Activated T-cell treated with anti-CD3 and anti-CD28 coated beads for 24 hours (primary cell): ENCODE measurements around the gene LRP1B.
"Not testable (repeated sequence)": the region's sequence is repeated elsewhere in the genome, so short reads cannot be mapped to it uniquely, and the experiment has no call there.

Experiments used
- DNase-seq: peaks from one replicate; pipeline ENCODE4 v3.0.0-alpha.2; 2020; ENCODE audit warnings: low read depth

LRP1B gene

DNA sequence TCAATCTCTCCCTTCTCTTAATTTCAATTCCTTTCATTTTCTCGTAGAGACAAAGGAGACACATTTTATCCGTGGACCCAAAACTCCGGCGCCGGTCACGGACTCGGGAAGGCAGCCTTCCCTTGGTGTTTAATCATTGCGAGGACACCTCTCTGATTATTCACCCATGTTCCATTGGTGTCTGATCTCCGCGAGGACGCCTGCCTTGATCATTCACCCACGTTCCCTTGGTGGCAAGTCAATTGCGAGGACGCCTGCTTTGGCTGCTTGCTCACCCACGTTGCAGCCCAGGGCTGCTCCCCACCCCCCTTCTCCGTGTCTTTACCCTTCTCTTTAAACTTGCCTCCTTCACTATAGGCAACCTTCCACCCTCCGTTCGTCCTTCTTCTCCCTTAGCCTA lies 1703.8 kb downstream of the LRP1B start:
- DNase-seq, result not testable (repeated sequence)

DNA sequence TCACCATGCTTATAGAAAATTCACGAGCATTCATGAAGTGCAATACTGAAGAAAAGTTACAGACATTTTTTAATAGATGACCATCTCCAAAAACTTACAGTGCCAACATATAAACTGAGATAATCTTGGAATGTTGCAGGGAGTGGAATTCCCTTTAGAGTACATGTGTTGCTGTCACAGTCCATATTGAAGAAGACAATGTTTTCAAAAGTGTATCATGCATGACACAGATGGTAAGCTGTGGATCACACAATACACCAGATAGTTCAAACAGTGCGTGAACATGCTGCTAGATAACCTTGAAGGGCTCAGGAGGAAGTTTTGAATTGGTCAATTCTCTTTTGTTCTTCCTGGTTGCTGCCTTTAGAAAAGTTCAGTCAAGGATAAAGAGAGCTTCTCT lies 1706.3 kb downstream of the LRP1B start:
- DNase-seq, result no peak

DNA sequence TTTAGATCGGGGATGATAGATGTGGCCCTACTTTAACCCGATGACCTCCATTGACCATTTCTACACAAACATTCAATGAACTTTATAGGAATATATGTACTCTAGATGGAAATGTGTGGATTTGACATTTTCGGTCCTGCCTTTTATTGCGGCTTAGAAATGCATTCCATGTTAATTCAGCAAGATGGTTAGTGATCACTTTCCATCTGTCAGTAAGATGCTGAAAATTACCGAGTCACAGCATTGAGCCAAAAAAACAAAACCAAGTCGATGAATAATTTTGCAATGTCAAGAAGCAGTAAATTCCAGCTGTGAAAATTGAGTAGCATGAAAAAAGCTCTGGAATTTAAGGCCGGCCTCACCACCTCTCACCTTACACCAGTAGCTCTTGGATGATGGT lies 1708.1 kb downstream of the LRP1B start:
- DNase-seq, result no peak

DNA sequence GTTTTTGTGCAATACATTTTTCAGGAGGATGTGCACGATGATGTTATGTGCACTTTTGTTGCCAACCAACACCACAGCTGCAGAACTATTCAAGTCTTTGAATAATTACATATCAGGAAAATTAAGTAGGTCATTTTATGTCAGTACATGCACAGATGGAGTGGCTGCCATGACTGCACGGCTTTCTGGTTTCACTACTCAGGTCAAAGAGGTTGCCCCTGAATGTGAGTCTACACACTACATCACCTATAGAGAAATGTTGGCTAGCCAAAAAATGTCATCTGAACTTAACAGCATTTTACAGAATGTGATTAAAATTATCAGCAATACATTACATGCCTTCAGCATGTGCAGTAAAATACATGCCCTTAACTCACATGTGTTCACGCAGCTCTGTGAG lies 1713.3 kb downstream of the LRP1B start:
- no peak for DNase-seq

DNA sequence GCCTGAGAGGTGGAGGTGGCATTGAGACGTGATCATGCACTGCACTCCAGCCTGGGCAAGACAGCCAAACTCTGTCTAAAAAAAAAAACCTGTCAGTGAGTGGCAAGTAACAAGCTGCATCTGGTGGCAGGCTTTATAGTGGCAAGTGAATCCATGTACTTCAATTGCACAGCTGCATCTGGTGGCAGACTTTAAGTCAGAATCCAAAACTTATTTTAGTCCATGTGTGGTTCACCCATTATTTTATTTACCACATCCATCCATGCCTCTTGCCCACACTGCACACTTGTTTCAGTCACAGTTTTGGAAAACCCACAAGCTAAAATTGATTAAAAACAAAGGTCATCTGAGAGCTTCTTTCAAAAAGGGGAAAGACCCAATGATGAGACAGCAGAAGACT lies 1714.2 kb downstream of the LRP1B start:
- no peak for DNase-seq

DNA sequence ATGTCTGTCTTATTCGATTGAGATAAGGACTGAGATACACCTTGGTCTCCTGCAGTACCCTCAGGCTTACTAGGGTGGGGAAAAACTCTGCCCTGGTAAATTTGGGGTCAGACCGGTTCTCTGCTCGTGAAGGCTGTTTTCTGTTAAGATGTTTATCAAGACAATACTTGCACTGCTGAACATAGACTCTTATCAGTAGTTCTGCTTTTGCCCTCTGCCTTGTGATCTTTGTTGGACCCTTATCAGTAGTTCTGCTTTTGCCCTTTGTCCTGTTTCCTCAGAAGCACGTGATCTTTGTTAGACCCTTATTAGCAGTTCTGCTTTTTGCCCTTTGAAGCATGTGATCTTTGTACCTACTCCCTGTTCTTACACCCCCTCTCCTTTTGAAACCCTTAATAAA lies 1715.8 kb downstream of the LRP1B start:
- not testable (repeated sequence) for DNase-seq

DNA sequence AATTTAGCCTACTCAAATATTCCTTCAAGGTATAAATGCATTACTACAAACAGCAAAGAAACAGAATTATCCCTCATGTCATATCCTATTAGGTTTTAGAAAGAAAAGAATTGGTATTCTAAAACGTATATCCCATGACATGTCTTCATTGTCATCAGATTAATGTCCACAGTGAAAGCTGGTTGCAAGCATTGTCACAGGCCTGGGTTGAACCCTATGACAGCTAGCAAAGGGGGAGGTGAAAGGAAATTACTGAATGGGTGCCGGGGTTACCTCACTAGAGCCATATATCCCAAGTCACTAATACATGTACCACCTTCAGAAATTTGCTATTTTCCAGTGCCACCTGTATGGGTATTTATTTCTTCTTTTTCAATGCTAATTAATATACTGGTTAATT lies 1720.1 kb downstream of the LRP1B start:
- no peak for DNase-seq

DNA sequence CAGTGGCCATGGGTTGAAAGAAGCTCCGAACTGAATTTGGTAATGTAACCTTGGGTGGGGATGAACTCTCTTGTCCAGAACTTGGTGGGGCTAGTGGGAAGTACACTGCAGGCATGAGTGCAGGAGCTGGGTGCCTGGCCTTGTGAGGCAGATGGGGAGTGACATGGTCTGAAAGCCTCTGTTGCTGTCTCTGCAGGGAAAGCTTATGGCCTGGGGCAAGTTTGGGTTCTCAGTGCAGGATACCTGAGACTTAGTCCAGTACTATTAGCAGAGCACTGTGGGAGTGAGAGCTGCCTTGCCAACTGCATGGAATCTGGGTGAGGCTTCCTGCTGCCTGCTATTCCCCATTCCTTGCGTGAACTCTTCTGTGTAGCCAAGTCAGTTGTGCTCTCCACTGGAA lies 1729.8 kb downstream of the LRP1B start:
- no peak for DNase-seq

DNA sequence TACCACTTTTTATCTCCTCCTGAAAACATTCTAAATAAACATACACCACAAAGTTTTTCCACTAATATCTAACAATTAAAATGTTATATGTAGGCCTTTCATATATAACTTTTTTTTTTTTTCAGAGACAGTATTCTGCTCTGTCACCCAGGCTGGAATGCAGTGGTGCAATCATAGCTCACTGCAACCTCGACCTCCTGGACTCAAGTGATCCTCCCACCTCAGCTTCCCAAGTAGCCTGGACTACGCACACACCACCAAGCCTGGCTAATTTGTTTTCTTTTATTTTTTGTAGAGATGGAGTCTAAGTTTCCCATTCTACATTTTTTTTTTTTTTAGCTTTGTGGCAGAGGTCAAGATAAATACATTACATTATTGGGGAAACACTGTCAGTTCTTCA lies 1738.0 kb downstream of the LRP1B start:
- DNase-seq, result no peak

DNA sequence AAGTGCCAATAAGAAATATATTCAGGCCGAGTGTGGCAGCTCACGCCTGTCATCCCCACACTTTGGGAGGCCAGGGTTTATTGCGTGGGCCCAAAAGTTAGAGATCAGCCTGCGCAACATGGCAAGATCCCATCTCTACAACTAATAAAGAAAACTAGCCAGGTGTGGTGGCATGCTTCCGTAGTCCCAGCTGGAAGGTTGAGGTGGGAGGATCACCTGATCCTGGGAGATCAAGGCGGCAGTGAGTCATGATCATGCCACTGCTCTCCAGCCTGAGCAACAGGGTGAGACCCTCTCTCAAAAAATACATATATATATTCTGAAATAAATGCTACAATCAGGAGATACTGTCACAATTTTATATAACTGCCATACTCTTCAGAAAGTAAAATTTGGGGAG lies 1745.9 kb downstream of the LRP1B start:
- DNase-seq, result no peak

DNA sequence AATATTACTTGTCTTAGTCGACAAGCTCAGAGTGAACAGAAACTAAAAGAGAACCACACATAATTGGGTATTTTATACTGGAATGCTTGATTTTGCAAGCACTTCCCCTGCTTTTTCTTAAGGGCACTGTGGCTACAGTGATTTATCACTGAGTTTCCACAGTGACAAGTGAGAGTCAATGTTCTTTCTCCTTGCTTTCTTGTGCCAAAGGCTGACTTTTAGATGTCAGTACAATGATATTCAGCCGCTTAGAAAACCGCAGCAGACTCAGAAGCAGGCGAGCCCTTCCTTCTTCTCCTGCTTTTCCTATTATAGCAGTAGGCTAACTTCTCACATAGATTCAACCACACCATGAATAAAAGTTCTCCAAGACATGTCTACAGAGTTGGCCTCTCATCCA lies 1747.0 kb downstream of the LRP1B start:
- no peak for DNase-seq

DNA sequence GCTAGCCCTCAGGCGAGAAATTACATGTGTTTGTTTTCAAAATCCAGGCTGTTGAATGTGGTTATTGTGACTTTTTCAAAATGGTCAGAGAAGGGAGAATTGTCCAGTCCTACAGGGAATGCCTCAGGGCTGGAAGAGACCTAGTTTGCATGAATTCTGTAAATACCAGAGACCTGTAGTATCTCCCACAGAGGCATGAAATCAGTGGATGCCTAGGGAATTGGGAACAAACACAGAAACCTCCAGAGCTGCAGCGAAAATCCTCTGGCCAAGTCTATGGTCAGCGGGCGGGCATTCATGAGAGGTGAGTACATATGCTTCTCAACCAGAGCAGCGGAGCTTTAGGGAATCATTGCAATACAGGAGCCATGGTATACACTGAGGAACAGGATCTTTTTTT lies 1754.1 kb downstream of the LRP1B start:
- DNase-seq, result no peak

DNA sequence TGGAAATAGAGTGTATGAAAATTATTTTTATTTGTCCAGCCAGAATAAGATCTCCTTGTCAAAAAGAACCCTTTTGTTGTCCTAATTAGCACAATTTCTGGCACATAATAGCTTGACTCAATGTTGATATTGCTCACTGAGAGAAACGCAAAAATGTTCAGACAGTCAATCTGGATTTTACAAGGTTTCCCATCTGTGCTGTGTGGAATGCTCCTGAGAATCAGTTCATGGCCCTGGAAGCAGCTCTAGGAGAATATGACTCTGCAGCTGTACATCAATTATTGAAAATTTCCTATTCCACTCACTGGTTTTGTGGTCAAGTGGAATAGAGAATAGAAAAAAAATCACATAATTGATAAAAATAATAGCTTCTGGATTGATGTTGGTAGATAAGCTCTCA lies 1767.7 kb downstream of the LRP1B start:
- no peak for DNase-seq

DNA sequence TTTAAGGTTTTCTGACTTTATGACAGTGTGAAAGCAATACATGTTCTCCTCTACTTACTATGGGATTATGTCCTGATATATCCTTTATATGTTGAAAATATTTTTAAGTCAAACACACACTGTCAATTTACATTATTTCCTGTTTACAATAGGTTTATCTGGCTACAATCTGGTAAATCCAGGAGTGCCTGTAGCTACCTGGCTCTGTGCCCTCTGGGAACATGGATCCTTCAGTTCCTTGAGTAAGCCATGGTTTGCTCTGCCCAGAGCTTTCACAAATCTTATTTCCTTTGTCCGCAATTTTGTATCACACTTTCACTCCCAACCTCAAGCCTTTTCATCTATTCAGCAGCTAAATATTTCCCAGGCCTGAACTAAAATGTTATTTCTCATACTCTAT lies 1768.5 kb downstream of the LRP1B start:
- no peak for DNase-seq

DNA sequence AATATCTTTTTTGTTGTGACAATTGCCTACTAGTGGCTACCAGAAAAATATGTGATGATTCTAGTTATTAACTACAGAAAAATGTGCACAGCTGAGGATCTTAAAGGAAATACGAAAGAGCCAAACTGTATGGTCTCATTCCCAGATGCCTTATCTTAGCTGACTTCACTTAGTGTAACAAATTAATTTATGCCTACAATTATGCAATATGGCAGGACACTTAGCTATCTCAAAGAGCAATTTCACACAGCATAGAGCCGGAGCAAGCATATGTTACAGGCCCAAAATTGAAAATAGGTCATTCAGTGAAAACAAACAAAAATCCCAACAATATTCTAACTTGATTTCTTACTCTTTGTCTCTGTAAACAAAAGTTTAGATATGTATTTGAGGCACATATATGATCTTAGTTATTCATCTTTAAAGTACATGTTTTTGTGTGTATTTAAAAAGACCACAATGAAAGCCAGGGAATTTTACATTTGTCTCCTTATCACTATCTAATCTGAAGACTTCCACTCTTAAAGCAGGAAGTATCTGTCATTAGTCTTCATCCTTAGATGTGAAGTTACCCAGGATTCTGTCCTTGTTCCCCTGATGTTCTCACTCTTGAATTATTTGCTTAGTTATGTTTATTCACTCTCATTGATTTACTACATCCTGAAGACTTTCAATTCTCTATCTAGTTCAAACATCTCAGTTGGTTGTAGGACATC lies 1771.6 kb downstream of the LRP1B start:
- DNase-seq, result no peak

DNA sequence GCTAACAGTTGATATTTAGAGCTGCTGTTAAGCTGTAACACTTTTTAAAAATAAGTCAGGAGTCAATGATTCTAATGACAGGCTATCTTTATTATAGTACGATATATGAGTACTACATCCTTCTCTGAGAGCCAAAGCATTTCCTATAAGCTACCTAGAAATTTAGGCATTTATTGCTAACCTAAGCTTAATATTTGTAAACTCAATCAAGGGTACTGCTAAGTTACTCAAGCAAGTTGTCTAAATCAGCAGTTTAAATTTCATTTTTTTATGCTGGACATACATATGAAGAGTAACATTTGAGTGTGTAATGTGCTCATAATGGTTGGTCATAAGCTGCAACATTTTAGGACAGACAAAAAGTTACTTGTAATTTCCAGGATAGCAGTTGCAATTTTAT lies 1774.1 kb downstream of the LRP1B start:
- DNase-seq, result no peak

DNA sequence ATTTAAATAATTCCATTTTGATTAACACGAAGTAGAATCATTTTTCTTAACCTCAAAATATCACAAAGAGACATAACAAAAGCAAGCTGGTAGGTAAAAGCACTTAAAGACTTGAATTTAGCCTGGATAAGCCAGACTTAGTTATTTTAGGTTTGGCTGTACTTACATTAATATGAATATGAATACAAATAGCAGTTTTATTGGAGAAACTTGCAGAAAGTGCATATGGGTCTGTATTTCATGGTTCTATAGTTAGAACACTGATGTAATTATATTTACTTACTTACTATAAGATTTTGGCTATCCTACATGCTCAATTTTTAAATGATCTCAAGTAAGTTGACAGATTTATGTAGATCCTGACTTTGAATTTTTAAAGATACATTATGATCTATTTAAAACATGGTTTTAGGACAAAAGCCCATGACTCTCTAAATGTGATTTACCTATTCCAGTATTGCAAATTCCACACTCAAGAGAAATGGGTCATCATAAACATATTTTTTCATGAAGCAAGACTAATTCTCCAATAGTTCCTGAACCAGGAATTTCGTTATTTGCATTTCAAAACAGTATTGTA lies 1775.2 kb downstream of the LRP1B start:
- no peak for DNase-seq

DNA sequence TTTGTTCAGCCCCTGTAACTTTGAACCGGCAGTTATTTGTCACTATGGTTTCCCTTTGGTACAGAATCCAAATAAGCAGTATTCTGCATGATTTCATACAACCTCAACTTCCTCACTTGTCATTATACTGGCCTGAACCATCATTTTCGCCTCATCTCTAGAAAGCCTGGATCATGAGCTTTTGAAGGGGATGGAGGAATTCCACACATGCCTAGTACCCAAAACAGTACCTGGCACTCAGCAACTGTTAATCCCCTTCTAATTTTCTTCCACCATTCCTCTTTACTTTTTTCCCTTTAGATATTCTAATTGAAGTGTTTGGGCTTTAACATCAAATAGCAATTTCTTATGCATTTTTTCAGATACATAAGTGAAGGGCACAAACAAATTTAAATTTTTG lies 1776.3 kb downstream of the LRP1B start:
- DNase-seq, result no peak

DNA sequence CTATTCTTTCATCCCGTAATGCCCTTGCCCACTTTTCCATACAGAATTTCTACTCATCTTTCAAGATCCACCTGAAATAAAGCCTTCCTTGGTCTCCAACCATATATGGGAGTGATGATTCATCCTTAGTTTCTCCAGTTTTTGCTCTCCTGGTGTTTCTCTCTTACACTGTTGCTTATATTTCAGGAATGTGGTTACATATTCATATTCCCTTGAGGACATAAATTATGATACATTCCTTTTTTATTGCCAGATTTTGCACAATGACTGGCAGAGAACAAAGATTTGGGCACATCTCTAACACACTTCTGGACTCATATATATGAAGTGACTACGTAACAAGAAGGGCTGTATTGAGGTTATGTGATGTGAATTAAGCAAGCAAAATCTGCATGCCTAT lies 1777.3 kb downstream of the LRP1B start:
- DNase-seq, result no peak

DNA sequence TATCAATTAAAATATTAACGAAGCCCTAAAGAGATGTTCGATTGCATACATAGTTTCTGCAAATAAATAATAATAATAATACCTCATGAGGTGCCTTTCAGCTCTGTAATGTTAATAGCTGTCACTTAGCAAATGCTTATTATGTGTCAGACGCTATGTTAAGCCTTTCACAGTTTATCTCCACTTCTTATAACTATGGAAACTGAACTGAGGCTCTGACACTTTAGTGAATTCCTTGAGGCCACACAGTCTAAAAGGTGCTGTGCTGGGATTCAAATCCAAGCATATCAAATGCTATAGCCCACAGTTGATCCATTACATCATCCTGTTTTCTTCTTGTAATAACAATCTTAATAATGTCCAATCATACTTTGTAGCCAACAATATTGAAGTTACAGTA lies 1779.1 kb downstream of the LRP1B start:
- DNase-seq, result no peak

DNA sequence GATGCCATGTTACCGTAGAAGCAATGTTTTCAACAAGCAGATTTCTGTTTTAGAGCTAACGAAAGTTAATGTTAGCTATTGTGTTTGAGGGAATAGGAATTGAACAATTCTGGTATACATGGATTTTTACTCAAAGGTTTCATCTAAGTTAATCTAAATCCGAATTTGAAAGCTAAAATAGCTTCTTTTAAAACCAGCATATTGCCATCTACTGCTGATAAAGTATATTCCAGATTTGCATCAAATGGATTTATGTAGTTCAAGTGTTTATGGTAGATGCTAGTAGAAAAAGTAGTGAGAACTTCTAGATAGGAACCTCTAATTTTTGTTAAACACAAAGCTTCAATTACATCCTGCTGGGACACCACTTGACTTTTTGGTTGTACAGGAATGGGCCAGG lies 1781.1 kb downstream of the LRP1B start:
- DNase-seq, result no peak

DNA sequence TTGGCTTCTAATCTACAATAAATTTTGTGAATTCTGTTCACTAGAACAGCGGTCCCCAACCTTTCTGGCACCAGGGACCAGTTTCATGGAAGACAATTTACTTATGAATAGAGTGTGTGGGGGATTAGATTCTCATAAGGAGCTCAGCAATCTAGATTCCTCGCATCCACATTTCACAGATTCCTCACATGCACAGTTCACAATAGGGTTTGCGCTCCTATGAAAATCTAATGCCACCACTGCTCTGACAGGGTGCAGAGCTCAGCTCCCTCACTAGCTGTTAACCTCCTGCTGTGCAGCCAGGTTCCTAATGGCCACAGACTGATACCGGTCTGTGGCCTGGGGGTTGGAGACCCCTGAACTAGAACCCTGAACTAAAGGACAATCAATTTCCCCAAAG lies 1782.0 kb downstream of the LRP1B start:
- no peak for DNase-seq

DNA sequence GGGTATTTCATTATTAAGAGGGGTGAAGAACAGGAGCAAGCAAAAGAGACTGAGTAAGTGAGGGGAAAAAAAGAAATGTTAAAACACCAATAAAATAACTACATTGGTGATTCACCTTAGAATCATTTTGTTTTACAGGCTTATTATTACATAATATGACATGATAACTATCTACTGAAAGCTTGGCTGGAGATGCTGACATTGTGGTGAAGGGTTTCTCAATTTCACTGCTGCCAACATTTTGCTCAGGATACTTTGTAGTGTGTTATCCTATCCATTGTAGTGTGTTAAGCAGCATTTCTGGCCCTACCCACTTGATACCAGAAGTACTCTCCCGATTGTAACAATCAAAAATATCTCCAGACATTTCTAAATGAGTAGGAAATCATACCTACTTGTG lies 1786.0 kb downstream of the LRP1B start:
- no peak for DNase-seq

DNA sequence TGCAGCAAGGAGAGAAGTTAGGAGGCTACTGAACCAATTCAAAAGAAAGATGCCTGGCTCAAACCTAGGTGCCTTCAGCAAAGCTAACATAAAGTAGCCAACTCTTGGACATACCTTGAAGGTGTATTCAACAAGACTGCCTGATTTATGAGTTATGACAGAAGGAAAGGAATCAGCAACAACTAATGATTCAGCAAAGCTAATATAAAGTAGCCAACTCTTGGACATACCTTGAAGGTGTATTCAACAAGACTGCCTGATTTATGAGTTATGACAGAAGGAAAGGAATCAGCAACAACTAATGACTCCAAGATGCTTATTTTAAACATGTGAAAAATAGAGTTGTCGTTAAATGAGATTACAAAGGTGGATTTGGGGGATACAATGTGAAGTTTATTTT lies 1786.5 kb downstream of the LRP1B start:
- not testable (repeated sequence) for DNase-seq
